ENCODE data around the gene PGBD1.

PGBD1 gene

DNA sequence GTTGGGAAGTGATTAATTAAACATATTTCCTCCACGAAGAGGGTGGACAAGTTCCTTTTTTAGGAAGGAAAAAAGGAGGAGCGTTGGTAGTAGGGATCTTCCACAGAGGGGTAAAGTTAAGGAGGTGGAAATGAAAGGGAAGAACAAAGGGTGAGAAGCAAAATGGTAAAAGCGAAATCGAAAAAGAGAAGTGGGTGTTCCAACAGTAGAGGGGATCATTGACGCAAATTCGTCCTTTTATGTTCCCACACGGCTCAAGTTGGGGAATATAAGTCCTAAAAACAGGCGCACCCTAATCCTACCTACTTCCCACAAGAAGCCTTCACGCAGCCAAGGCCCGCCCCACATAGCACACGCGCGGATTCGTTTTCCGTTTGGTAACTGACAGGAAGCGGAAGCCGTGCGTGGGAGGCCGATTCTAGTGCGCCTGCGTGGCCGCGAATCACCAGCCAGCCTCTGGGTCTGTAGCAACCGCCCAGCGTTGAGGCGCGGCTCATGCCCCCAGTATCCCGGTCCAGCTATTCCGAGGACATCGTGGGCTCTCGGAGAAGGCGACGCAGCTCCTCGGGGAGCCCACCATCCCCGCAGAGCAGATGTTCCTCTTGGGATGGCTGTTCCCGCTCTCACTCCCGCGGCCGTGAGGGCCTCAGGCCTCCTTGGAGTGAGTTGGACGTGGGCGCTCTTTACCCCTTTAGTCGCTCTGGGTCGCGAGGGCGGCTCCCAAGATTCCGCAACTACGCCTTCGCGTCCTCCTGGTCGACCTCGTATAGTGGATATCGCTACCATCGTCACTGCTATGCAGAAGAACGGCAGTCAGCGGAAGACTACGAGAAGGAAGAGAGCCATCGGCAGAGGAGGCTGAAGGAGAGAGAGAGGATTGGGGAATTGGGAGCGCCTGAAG, 22.2 kb upstream of the PGBD1 start, which contains the start of gene NKAPL:
Gene NKAPL (plus strand): TSS at position 421 of the 901 bp plus-strand sequence. CDS start 75 bp downstream, at position 496.
- no peak for TF ChIP-seq GATA3 (IDR thresholded peaks at IDR 0.05; ENCODE audit: low read depth, low read length)
- no peak for TF ChIP-seq GATA2 (IDR thresholded peaks at IDR 0.05; ENCODE audit: low read depth, low read length)

DNA sequence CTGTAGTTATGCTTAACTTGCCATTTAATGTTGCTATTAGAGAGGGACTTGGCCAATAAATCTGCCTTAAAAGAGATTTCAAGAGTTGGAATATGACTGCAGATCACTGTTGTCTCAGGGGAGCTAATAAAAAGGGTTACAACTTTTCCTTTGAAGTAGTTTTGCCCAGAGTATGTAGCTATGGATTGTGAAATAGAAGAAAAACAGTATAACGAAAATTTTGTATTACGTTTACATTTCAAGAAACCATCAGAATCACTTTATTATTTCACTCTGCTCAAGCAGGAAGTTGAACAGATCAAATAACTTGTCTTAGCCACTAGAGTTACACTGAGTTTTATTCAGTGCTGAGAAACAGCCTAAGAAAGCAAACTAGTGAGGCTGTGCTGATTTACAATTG, 17.4 kb upstream of the PGBD1 start:
- TF ChIP-seq GATA3 (IDR thresholded peaks at IDR 0.05; ENCODE audit: low read depth, low read length) (no peak), GATA2 (IDR thresholded peaks at IDR 0.05; ENCODE audit: low read depth, low read length) (no peak)

GRCh38 chr6:28264834-28265401, 16.5 kb upstream of the PGBD1 start:
- TF ChIP-seq GATA3 (IDR thresholded peaks at IDR 0.05; ENCODE audit: low read depth, low read length) (no peak), GATA2 (IDR thresholded peaks at IDR 0.05; ENCODE audit: low read depth, low read length) (no peak)

DNA sequence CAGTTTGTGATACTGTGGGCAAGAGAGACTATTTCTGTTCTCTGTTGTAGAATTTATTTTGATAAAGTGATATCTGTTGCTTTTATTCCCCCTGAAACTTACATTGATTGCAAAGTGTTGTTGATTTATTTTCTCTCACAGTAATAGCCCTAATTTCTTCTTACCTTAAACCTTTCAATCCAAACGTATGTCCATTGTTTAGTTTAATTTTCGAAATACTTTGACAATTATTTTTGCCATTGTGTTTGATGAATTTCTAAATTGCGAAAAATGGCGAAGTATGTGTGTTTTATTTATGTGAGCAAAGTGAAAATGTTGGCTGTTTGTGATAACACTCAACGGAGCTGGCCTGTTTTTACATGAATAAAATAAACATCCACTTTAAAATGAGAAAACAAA, 14.8 kb upstream of the PGBD1 start:
- TF ChIP-seq GATA2 (IDR thresholded peaks at IDR 0.05; ENCODE audit: low read depth, low read length) (no peak), GATA3 (IDR thresholded peaks at IDR 0.05; ENCODE audit: low read depth, low read length) (no peak)

DNA sequence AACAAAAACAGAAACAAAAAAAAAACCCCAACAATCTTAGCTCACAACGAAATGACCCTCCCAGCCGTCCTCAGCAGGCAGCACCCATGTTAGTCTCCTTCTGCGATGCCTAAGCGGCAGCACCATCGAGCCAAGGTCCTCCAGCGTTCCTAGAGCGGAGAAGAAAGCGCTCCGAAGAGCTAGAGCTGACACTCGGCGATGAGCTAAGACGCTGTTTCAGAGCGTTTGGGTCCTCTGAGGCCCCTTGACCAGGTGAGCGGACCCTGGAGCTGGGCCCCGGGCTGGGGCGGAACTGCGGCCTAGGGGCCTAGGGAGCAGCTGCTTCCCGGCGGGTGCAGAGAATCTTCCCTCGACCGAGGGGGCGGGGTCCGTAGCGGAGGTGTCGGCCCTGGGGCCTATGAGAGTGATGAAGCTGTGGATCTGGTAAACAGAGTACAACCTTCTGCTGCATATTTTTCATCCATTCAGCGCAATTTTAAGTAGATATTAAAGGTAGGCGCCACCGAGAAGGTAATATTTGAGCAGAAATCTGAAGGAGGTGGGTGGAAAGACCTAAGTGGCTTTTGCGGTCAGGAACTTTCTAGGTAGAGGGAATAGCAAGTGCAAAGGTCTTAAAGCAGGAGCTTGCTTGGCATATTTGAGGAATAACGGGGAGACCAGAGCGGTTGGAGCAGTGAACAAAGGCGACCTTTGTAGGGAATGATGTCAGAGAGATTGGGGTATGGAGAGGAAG, 14.2 kb upstream of the PGBD1 start, which contains the start of gene ZSCAN26:
Gene ZSCAN26 (plus strand): TSS at position 182 of the 733 bp plus-strand sequence. CDS start 4,777 bp downstream, outside the sequence.
- TF ChIP-seq GATA3 (IDR thresholded peaks at IDR 0.05; ENCODE audit: low read depth, low read length) (no peak), GATA2 (IDR thresholded peaks at IDR 0.05; ENCODE audit: low read depth, low read length) (no peak)

DNA sequence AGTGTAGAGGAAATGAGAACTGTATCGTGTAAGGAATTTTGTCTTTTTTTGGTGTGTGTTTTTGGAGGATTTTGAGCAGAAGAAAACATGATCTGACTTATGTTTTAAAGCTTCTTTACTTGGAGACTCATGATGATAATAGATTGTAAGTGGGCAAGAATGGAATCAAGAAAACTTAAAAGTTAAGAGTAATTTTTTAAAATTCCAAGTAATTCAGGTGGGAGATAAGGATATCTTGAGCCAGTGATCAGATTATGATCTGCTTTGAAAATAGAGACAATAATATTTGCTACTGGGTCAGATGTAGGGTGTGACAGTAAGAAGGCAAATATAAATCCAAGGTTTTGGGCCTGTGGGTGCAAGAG, 13.7 kb upstream of the PGBD1 start:
- TF ChIP-seq GATA2 (IDR thresholded peaks at IDR 0.05; ENCODE audit: low read depth, low read length) (no peak), GATA3 (IDR thresholded peaks at IDR 0.05; ENCODE audit: low read depth, low read length) (no peak)

- no peak for TF ChIP-seq GATA3 (IDR thresholded peaks at IDR 0.05; ENCODE audit: low read depth, low read length)
- TF ChIP-seq GATA2 (IDR thresholded peaks at IDR 0.05; ENCODE audit: low read depth, low read length): no peak
Observed at GRCh38 chr6:28269492-28269891, 11.9 kb upstream of the PGBD1 start.

DNA sequence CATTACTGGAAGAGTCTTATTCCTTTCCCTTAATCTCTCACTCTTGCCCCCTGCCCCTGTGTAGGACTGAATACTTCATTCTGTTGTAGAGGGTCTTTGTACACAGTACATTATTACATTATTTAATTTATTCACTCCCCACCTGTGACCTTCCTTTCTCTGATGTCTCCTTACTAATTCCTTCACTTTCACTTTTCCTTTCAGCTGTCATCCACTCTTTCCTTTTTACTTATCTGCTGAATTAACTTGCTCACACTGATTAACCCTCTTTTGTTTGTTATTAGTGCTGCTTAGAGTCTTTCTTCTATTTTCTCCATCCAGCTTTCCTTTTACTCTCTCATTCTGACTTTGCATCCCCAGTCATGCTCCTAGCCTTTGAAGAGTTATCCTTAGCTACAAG, 6.5 kb upstream of the PGBD1 start:
- TF ChIP-seq GATA2 (IDR thresholded peaks at IDR 0.05; ENCODE audit: low read depth, low read length) (no peak), GATA3 (IDR thresholded peaks at IDR 0.05; ENCODE audit: low read depth, low read length) (no peak)

- TF ChIP-seq GATA2 (IDR thresholded peaks at IDR 0.05; ENCODE audit: low read depth, low read length) (no peak), GATA3 (IDR thresholded peaks at IDR 0.05; ENCODE audit: low read depth, low read length) (no peak)
Observed at GRCh38 chr6:28277746-28278145, 3.6 kb upstream of the PGBD1 start.

GRCh38 chr6:28280595-28281287, 631 bp upstream of the PGBD1 start:
- no peak for TF ChIP-seq GATA2 (IDR thresholded peaks at IDR 0.05; ENCODE audit: low read depth, low read length)
- TF ChIP-seq GATA3 (IDR thresholded peaks at IDR 0.05; ENCODE audit: low read depth, low read length): no peak

DNA sequence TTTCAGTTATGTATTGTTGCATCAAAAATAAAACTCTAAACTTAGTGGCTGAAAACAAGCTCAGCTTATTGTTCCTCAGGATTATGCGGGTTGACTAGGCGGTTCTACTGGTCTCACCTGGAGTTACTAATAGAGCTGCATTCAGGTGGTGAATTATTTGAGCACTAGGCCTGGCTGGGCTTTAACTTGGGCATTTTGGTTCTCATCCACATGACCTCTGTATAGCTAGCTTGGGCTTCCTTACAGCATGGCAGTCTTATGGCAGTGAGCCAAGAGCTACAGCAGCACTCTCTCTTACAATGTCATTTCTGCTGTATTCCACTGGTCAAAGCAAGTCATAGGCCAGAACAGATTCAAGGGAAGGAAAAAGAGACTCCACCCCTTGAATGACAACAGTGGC, 1.6 kb downstream of the PGBD1 start:
- TF ChIP-seq GATA2 (IDR thresholded peaks at IDR 0.05; ENCODE audit: low read depth, low read length) (no peak), GATA3 (IDR thresholded peaks at IDR 0.05; ENCODE audit: low read depth, low read length) (no peak)

DNA sequence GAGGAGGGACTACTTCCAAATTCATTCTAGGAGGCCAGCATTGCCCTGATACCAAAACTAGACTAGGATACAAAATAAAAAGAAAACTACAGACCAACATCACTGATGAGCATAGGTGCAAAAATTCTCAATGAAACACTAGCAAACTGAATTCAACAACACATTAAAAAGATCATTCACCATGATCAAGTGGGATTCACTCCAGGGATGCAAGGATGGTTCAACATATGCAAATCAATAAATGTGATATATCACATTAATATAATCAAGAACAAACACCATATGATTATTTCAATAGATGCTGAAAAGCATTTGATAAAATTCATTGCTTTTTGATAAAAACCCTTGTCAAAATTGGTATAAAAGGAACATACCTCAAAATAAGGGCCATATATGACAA, 10.2 kb downstream of the PGBD1 start:
- TF ChIP-seq GATA2 (IDR thresholded peaks at IDR 0.05; ENCODE audit: low read depth, low read length): no peak
- no peak for TF ChIP-seq GATA3 (IDR thresholded peaks at IDR 0.05; ENCODE audit: low read depth, low read length)

DNA sequence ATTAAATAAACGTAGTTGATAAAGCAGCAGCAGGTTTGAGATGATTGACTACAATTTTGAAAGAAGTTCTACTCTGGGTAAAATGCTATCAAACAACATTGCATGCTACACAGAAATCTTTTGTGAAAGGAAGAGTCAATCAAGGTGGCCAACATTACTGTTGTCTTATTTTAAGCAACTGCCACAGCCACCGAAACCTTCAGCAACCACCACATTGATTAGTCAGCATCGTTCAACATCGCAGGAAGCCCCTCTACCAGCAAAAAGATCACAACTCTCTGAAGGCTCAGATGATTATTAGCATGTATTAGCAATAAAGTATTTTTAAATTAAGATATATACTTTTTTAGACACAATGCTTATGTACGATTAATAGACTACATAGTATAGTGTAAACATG, 14.0 kb downstream of the PGBD1 start:
- no peak for TF ChIP-seq GATA3 (IDR thresholded peaks at IDR 0.05; ENCODE audit: low read depth, low read length)
- TF ChIP-seq GATA2 (IDR thresholded peaks at IDR 0.05; ENCODE audit: low read depth, low read length): no peak

Data from SH-SY5Y (cell line).